H1 (cell line): ENCODE measurements around the gene GCGR. TPM values are rescaled to one million over a fixed set of nuclear protein-coding genes. Genes with fewer than 3 reads are reported as not detected.

Source experiments
- RAD21 ChIP-seq, 2 experiments: IDR thresholded peaks in 1 of 2; conservative IDR thresholded peaks in 1 of 2; 2 replicates each; pipeline ENCODE4 v1.6.1; 2011; ENCODE audit warnings: low read depth in 2 of 2, low read length in 2 of 2, improper control_type of control experiment in 1 of 2, inconsistent platforms in 1 of 2, mild to moderate bottlenecking in 1 of 2, moderate library complexity in 1 of 2
- SIX5 ChIP-seq: IDR thresholded peaks from 2 replicates; pipeline ENCODE4 v1.6.1; 2011; ENCODE audit warnings: mild to moderate bottlenecking, low read depth, low read length
- TEAD4 ChIP-seq: IDR thresholded peaks from 2 replicates; pipeline ENCODE4 v1.6.1; 2012; ENCODE audit warnings: low read depth, low read length, inconsistent platforms, mixed read lengths
- polyA plus RNA-seq, 7 experiments: library from polyadenylated mRNA; depleted of rRNA in 3 of 7; stranded (reverse) in 5 of 7; unstranded in 2 of 7; fragments of >200 nt in 5 of 7; fragments of 200-250 nt in 2 of 7; gene quantifications; 1 replicate in 5 of 7; 2 replicates in 1 of 7; 4 replicates in 1 of 7; pipeline versions ENCODE4 v1.2.1 to v1.2.3, GENCODE V29; 2011 to 2013; ENCODE audit warnings: missing spikeins in 2 of 7, mixed read lengths in 2 of 7
- total RNA-seq: library from RNA; stranded (reverse); fragmentation: NEBNext Ultra II Directional; extraction: Animal tissue kit (Norgen Biotek cat#: 25700); gene quantifications from 2 replicates; pipeline ENCODE4 v1.2.1, GENCODE V29; 2021

Gene GCGR
- total and polyA plus RNA-seq, 2 of the 8 experiments (the other 6 are each of a cell fraction or from before 2014, with no cell fraction given), result 0.44 to 0.56 TPM

- TF ChIP-seq TEAD4 (no peak), SIX5 (no peak), RAD21 (IDR thresholded peaks at IDR 0.05 in 1 of 2, conservative IDR thresholded peaks at IDR 0.05 in 1 of 2; ENCODE audit: low read depth in 2 of 2, low read length in 2 of 2) (no peak)
Measured at GRCh38 chr17:81805707-81806460, 1.9 kb downstream of the GCGR start (continued).
